Glutamatergic neuron (in vitro differentiated cells): ENCODE measurements around the gene ALX3. TPM values are rescaled to one million over a fixed set of nuclear protein-coding genes. Genes with fewer than 3 reads are reported as not detected.

Experiments
- DNase-seq: peaks from one replicate; pipeline ENCODE4 v3.0.0; 2022
- H3K27ac Mint-ChIP-seq: one replicate; pipeline ENCODE4 v1.8.0; 2020; ENCODE audit warnings: mild to moderate bottlenecking, mixed read lengths, inconsistent platforms; ENCODE audit not compliant: unreplicated experiment
- H3K27me3 Mint-ChIP-seq: one replicate; pipeline ENCODE4 v1.8.0; 2020; ENCODE audit warnings: mild to moderate bottlenecking, moderate library complexity, mixed read lengths, inconsistent platforms; ENCODE audit not compliant: unreplicated experiment
- H3K36me3 Mint-ChIP-seq: one replicate; pipeline ENCODE4 v1.8.0; 2020; ENCODE audit warnings: mild to moderate bottlenecking, mixed read lengths, inconsistent platforms; ENCODE audit not compliant: unreplicated experiment
- H3K4me1 Mint-ChIP-seq: one replicate; pipeline ENCODE4 v1.8.0; 2020; ENCODE audit warnings: mild to moderate bottlenecking, low read depth, mixed read lengths, inconsistent platforms; ENCODE audit not compliant: unreplicated experiment
- H3K4me3 Mint-ChIP-seq: one replicate; pipeline ENCODE4 v1.8.0; 2020; ENCODE audit warnings: mild to moderate bottlenecking, mixed read lengths, inconsistent platforms; ENCODE audit not compliant: unreplicated experiment
- H3K9me3 Mint-ChIP-seq: one replicate; pipeline ENCODE4 v1.8.0; 2020; ENCODE audit warnings: mild to moderate bottlenecking, moderate library complexity, mixed read lengths, inconsistent platforms; ENCODE audit not compliant: unreplicated experiment
- total RNA-seq: library from RNA; stranded (reverse); fragmentation: NEBNext Ultra II Directional; extraction: Animal tissue kit (Norgen Biotek cat#: 25700); gene quantifications from one replicate; pipeline ENCODE4 v1.2.1, GENCODE V29; 2021; ENCODE audit not compliant: unreplicated experiment
- TF ChIP-seq, protein P1 (sequence below): fragments of 200-600 bp; sonication (generic); IDR thresholded peaks from one replicate; pipeline ENCODE4 v1.5.0; 2021; ENCODE audit not compliant: partially characterized antibody, unreplicated experiment

The ALX3 gene
- total RNA-seq, 1 donor from 2014 or later, result not detected

- TF ChIP-seq, protein P1, sequence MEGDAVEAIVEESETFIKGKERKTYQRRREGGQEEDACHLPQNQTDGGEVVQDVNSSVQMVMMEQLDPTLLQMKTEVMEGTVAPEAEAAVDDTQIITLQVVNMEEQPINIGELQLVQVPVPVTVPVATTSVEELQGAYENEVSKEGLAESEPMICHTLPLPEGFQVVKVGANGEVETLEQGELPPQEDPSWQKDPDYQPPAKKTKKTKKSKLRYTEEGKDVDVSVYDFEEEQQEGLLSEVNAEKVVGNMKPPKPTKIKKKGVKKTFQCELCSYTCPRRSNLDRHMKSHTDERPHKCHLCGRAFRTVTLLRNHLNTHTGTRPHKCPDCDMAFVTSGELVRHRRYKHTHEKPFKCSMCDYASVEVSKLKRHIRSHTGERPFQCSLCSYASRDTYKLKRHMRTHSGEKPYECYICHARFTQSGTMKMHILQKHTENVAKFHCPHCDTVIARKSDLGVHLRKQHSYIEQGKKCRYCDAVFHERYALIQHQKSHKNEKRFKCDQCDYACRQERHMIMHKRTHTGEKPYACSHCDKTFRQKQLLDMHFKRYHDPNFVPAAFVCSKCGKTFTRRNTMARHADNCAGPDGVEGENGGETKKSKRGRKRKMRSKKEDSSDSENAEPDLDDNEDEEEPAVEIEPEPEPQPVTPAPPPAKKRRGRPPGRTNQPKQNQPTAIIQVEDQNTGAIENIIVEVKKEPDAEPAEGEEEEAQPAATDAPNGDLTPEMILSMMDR, result no peak
- Mint-ChIP-seq H3K4me1 (peaks cover under 1% of the 10 kb centered on the region), H3K27me3 (peaks cover 5% of the 10 kb centered on the region), H3K4me3 (no peak overlapping the region), H3K9me3 (no peaks in the 10 kb centered on the region), H3K36me3 (no peaks in the 10 kb centered on the region), H3K27ac (no peak overlapping the region)
- no peak for DNase-seq
These were observed 27.2 kb upstream of the ALX3 start for GRCh38 chr1:110097507-110098221.

DNA sequence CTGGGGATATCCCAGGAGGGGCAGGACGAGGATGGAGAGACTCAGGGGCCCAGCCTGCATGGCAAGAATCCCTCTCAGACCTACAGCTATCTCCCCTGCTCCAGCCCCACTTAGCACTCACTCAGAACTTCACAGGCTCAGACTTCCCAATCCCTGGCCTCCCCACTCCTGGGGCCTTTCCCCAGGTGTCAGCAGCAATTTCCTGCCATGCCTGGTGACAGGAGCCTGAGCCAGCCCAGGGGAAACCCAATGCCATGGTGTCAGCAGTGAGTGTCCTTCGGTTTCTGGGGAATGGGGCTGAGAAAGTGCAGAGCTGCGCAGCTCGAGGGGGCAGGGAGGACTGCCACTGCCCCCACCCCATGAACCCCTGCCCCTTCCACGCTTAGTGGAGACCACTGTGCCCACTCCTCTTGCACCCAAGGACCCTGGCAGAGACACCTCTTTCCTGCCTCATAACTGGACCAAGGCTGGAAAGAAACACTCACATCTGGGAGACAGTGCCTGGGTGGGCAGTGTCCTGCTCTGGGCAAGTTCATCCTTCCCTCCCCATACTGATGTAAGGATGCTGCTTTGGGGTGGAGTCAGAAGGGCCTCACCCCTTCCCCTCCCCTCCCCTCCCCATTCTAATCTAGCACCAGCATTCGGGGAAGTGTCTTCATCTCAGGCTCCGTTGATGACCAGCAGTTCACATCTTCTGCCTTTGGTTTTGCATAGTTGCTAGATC, 24.6 kb upstream of the ALX3 start:
- Mint-ChIP-seq H3K27me3 (peaks cover 7% of the 10 kb centered on the region), H3K36me3 (no peaks in the 10 kb centered on the region), H3K27ac (no peak overlapping the region), H3K4me3 (no peak overlapping the region), H3K4me1 (peaks cover 9% of the 10 kb centered on the region), H3K9me3 (no peaks in the 10 kb centered on the region)
- no peak for DNase-seq
- TF ChIP-seq, protein P1, result no peak

- Mint-ChIP-seq H3K9me3 (no peaks in the 10 kb centered on the region), H3K4me3 (no peak overlapping the region), H3K4me1 (peaks cover 9% of the 10 kb centered on the region), H3K27ac (no peak overlapping the region), H3K27me3 (peaks cover 3% of the 10 kb centered on the region), H3K36me3 (no peaks in the 10 kb centered on the region)
- DNase-seq, result no peak
- TF ChIP-seq, protein P1, result no peak
These were observed 22.5 kb upstream of the ALX3 start for GRCh38 chr1:110092991-110093390.

DNA sequence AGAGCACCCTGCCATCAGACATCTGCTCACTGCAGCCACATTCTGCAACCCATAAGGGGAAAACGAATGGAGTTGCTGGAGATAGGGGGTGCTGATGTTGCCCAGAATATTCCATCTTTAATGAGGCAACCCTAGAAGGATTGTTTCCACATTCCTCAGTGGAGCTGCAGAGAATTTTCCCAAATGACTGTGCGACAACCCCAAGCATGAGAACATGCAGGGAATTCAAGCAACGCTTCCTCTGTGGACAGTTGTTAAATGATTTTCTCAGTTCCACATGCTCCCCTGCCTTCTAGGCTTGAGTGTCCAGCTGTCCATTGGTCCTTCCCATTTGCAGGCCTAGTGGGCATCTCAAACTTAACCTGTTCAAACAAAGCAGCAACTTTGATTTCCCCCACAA, 21.3 kb upstream of the ALX3 start:
- H3K4me3 Mint-ChIP-seq, result no peak overlapping the region
- no peaks in the 10 kb centered on the region for H3K36me3 Mint-ChIP-seq
- H3K27ac Mint-ChIP-seq, result no peak overlapping the region
- DNase-seq, result no peak
- TF ChIP-seq, protein P1, result no peak
- H3K27me3 Mint-ChIP-seq, result peaks cover 8% of the 10 kb centered on the region
- peaks cover 9% of the 10 kb centered on the region for H3K4me1 Mint-ChIP-seq
- no peaks in the 10 kb centered on the region for H3K9me3 Mint-ChIP-seq

DNA sequence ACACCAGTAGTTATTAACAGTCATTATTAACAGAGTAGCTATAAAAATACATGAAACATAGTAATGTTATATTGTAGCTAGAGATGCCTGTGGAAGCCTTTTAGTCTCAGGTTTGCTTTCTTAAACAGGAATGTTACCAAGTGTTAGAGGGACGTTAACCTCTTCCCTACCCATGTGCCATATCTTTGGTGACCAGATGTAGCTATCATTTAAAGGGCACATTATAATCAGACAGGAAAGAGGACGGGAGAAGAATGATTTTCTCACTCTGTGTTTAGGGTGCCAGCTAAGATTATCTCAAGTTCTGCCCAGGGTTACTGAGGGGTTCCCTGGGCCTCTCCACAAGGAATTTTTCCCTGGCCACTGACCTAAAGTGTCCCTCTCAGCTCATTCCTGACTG, 20.9 kb upstream of the ALX3 start:
- Mint-ChIP-seq H3K9me3 (peaks cover 4% of the 10 kb centered on the region), H3K27me3 (peaks cover 13% of the 10 kb centered on the region), H3K4me3 (no peak overlapping the region), H3K27ac (no peak overlapping the region), H3K36me3 (no peaks in the 10 kb centered on the region), H3K4me1 (peaks cover 9% of the 10 kb centered on the region)
- no peak for DNase-seq
- TF ChIP-seq, protein P1, result no peak
